Panc1 (cell line): Measurements from ENCODE around the gene FAM13A.

Experiments used
- SIN3A ChIP-seq: IDR thresholded peaks from 2 replicates; pipeline ENCODE4 v1.6.1; 2012; ENCODE audit warnings: low read depth, mild to moderate bottlenecking, low read length, moderate library complexity, borderline replicate concordance; ENCODE audit not compliant: insufficient read depth
- TCF7L2 ChIP-seq: IDR thresholded peaks from 2 replicates; pipeline ENCODE4 v1.6.1; 2011; ENCODE audit warnings: mild to moderate bottlenecking, low read depth, low read length, inconsistent platforms
- TF ChIP-seq, protein P1 (sequence below): fragments of 450-650 bp; IDR thresholded peaks from 2 replicates; pipeline ENCODE4 v1.5.1; 2017; ENCODE audit warnings: mild to moderate bottlenecking

DNA sequence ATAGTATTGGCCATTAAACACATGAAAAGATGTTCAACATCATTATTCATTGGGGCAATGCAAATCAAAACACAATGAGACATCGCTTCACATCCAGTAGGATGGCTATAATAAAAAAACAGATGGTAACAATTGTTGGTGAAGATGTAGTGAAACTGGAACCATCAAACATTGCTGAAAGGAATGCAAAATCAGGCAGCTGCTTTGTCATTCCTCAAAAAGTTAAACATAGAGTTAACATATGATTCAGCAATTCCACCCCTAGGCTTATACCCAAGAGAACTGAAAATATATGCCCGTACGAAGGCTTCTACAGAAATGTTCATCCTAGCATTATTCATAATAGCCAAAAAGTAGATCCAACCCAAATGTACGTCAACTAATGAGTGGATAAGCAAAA, 215.3 kb downstream of the FAM13A start:
- TF ChIP-seq, protein P1, sequence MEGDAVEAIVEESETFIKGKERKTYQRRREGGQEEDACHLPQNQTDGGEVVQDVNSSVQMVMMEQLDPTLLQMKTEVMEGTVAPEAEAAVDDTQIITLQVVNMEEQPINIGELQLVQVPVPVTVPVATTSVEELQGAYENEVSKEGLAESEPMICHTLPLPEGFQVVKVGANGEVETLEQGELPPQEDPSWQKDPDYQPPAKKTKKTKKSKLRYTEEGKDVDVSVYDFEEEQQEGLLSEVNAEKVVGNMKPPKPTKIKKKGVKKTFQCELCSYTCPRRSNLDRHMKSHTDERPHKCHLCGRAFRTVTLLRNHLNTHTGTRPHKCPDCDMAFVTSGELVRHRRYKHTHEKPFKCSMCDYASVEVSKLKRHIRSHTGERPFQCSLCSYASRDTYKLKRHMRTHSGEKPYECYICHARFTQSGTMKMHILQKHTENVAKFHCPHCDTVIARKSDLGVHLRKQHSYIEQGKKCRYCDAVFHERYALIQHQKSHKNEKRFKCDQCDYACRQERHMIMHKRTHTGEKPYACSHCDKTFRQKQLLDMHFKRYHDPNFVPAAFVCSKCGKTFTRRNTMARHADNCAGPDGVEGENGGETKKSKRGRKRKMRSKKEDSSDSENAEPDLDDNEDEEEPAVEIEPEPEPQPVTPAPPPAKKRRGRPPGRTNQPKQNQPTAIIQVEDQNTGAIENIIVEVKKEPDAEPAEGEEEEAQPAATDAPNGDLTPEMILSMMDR, result no peak
- TF ChIP-seq SIN3A (no peak), TCF7L2 (no peak)
